Measurements from ENCODE around the gene COG8.
A peak's percentile ranks its signal among the peaks of the same experiment; 100 is the strongest.

COG8 gene

GRCh38 chr16:69344171-69344570, 4.8 kb upstream of the COG8 start:
- no peak for DNase-seq

- peak; percentile 13 for DNase-seq
Observed at GRCh38 chr16:69340095-69340644, 806 bp upstream of the COG8 start.

GRCh38 chr16:69338557-69339288, 641 bp downstream of the COG8 start:
- no peak for DNase-seq

GRCh38 chr16:69334696-69335095, 4.7 kb downstream of the COG8 start:
- no peak for DNase-seq

GRCh38 chr16:69330286-69331109, 8.9 kb downstream of the COG8 start, which contains the start of gene PDF:
Gene PDF (minus strand): TSS chr16:69330588. CDS start chr16:69330570, 18 bp downstream.
- peak; percentile 69 for DNase-seq

GRCh38 chr16:69329369-69330285, 9.7 kb downstream of the COG8 start:
- peak; percentile 54 for DNase-seq

GRCh38 chr16:69328854-69329316, 10.5 kb downstream of the COG8 start:
- no peak for DNase-seq

- no peak for DNase-seq
Observed at GRCh38 chr16:69327585-69328310, 11.6 kb downstream of the COG8 start.

- no peak for DNase-seq
Observed at GRCh38 chr16:69326172-69326873, 13.0 kb downstream of the COG8 start.

- no peak for DNase-seq
Observed at GRCh38 chr16:69325784-69326171, 13.6 kb downstream of the COG8 start.

- no peak for DNase-seq
Observed at GRCh38 chr16:69324585-69325253, 14.6 kb downstream of the COG8 start.

- no peak for DNase-seq
Observed at GRCh38 chr16:69324013-69324531, 15.3 kb downstream of the COG8 start.

- no peak for DNase-seq
Observed at GRCh38 chr16:69323415-69323814, 15.9 kb downstream of the COG8 start.

GRCh38 chr16:69322343-69322742, 17.0 kb downstream of the COG8 start:
- DNase-seq: no peak

GRCh38 chr16:69321080-69321479, 18.3 kb downstream of the COG8 start:
- no peak for DNase-seq

- no peak for DNase-seq
Observed at GRCh38 chr16:69320740-69321073, 18.7 kb downstream of the COG8 start.

GRCh38 chr16:69319826-69320739, 19.3 kb downstream of the COG8 start:
- DNase-seq: no peak

- DNase-seq: no peak
Observed at GRCh38 chr16:69319381-69319780, 20.0 kb downstream of the COG8 start.

- DNase-seq: no peak
Observed at GRCh38 chr16:69318911-69319289, 20.5 kb downstream of the COG8 start.
